GM19043 (cell line): ENCODE measurements around the gene LGALS9.
"Not testable (repeated sequence)": the region's sequence is repeated elsewhere in the genome, so short reads cannot be mapped to it uniquely, and the experiment has no call there.

ENCODE experiments used
- ATAC-seq: cut with Tn5 transposase; IDR thresholded peaks from one replicate; pipeline ENCODE4 v1.9.1; 2021; ENCODE audit warnings: low read depth; ENCODE audit not compliant: unreplicated experiment

LGALS9 gene

GRCh38 chr17:27650836-27651235 lies 19.8 kb downstream of the LGALS9 start:
- ATAC-seq = no peak

GRCh38 chr17:27651411-27652345 lies 20.7 kb downstream of the LGALS9 start:
- ATAC-seq = no peak

GRCh38 chr17:27653449-27653971 lies 22.5 kb downstream of the LGALS9 start:
- ATAC-seq = not testable (repeated sequence)

- ATAC-seq = no peak
Measured at GRCh38 chr17:27654136-27654535, 23.1 kb downstream of the LGALS9 start.

GRCh38 chr17:27654654-27655524 lies 23.9 kb downstream of the LGALS9 start:
- ATAC-seq = no peak

- not testable (repeated sequence) for ATAC-seq
Measured at GRCh38 chr17:27655525-27656111, 24.6 kb downstream of the LGALS9 start.

- not testable (repeated sequence) for ATAC-seq
Measured at GRCh38 chr17:27656620-27657019, 25.6 kb downstream of the LGALS9 start.

GRCh38 chr17:27657620-27658019 lies 26.6 kb downstream of the LGALS9 start:
- no peak for ATAC-seq

- no peak for ATAC-seq
Measured at GRCh38 chr17:27659683-27660082, 28.7 kb downstream of the LGALS9 start.

GRCh38 chr17:27660436-27660835 lies 29.4 kb downstream of the LGALS9 start:
- ATAC-seq = no peak

- ATAC-seq = no peak
Measured at GRCh38 chr17:27663936-27664605, 33.1 kb downstream of the LGALS9 start.

GRCh38 chr17:27664606-27664965 lies 33.6 kb downstream of the LGALS9 start:
- ATAC-seq = no peak

GRCh38 chr17:27665549-27665948 lies 34.6 kb downstream of the LGALS9 start:
- no peak for ATAC-seq

- not testable (repeated sequence) for ATAC-seq
Measured at GRCh38 chr17:27666270-27666669, 35.3 kb downstream of the LGALS9 start.

- ATAC-seq = no peak
Measured at GRCh38 chr17:27666831-27667560, 36.0 kb downstream of the LGALS9 start.

GRCh38 chr17:27667656-27668487 lies 36.9 kb downstream of the LGALS9 start:
- no peak for ATAC-seq

GRCh38 chr17:27668488-27668823 lies 37.5 kb downstream of the LGALS9 start:
- no peak for ATAC-seq

GRCh38 chr17:27669136-27669535 lies 38.1 kb downstream of the LGALS9 start:
- ATAC-seq = no peak

- ATAC-seq = no peak
Measured at GRCh38 chr17:27669850-27670249, 38.9 kb downstream of the LGALS9 start.
